WTC11 (cell line): Measurements from ENCODE around the gene MOB3B. TPM values are rescaled to one million over a fixed set of nuclear protein-coding genes. Genes with fewer than 3 reads are reported as not detected.

Experiments used
- ATAC-seq: fragments of 200-7000 bp; cut with Tn5 transposase; 2 replicates; pipeline ENCODE4 v1.10.0; 2021; ENCODE audit warnings: mild to moderate bottlenecking, moderate library complexity
- CTCF ChIA-PET: fragments of 300-600 bp; sonication (Branson Sonifier 250); formaldehyde crosslinking; loops from one replicate; lab custom pipeline; 2021; ENCODE audit warnings: antibody characterized with exemption; lab: Charles Lee
- POLR2A ChIA-PET: fragments of 350-600 bp; sonication (Branson Sonifier 250); formaldehyde crosslinking; loops from one replicate; lab custom pipeline; 2021; ENCODE audit warnings: antibody characterized with exemption; lab: Charles Lee
- DNase-seq: peaks from one replicate; pipeline ENCODE4 v3.0.0; 2021; ENCODE audit warnings: low spot score
- H3K27ac Mint-ChIP-seq: 2 replicates; pipeline ENCODE4 v1.8.0; 2021; ENCODE audit warnings: mixed read lengths
- H3K27me3 Mint-ChIP-seq: 2 replicates; pipeline ENCODE4 v1.8.0; 2021; ENCODE audit warnings: low read depth, mild to moderate bottlenecking, moderate library complexity, mixed read lengths
- H3K36me3 Mint-ChIP-seq: 2 replicates; pipeline ENCODE4 v1.8.0; 2021; ENCODE audit warnings: mixed read lengths
- H3K4me1 Mint-ChIP-seq: 2 replicates; pipeline ENCODE4 v1.8.0; 2022; ENCODE audit warnings: mixed read lengths
- H3K4me3 Mint-ChIP-seq: 2 replicates; pipeline ENCODE4 v1.8.0; 2021; ENCODE audit warnings: mild to moderate bottlenecking, moderate library complexity, mixed read lengths
- H3K9me3 Mint-ChIP-seq: 2 replicates; pipeline ENCODE4 v1.8.0; 2021; ENCODE audit warnings: mixed read lengths
- ATF1 ChIP-seq: sonication (generic); formaldehyde crosslinking; IDR thresholded peaks from 2 replicates; pipeline ENCODE4 v1.8.1; 2023; ENCODE audit warnings: mild to moderate bottlenecking, moderate library complexity, missing genetic modification reagents
- CBFB ChIP-seq: sonication (generic); formaldehyde crosslinking; IDR thresholded peaks from 2 replicates; pipeline ENCODE4 v1.8.1; 2022; ENCODE audit warnings: mild to moderate bottlenecking, low read depth, missing genetic modification reagents
- ETV6 ChIP-seq: sonication (generic); formaldehyde crosslinking; IDR thresholded peaks from 2 replicates; pipeline ENCODE4 v1.8.1; 2022; ENCODE audit warnings: mild to moderate bottlenecking, missing genetic modification reagents
- HMGA2 ChIP-seq: fragments of 250-450 bp; sonication (Bioruptor Pico); IDR thresholded peaks from 2 replicates; pipeline ENCODE4 v1.4.0; 2021; ENCODE audit warnings: mild to moderate bottlenecking, moderate library complexity
- NFATC4 ChIP-seq: fragments of 250-450 bp; sonication (Bioruptor Pico); IDR thresholded peaks from 2 replicates; pipeline ENCODE4 v1.9.0; 2021; ENCODE audit warnings: mild to moderate bottlenecking
- SMAD3 ChIP-seq: sonication (generic); formaldehyde crosslinking; IDR thresholded peaks from 2 replicates; pipeline ENCODE4 v1.8.0; 2022; ENCODE audit warnings: missing genetic modification reagents, mild to moderate bottlenecking, borderline replicate concordance
- SP1 ChIP-seq: sonication (generic); formaldehyde crosslinking; conservative IDR thresholded peaks from 2 replicates; pipeline ENCODE4 v1.8.1; 2022; ENCODE audit warnings: missing genetic modification reagents
- TEAD4 ChIP-seq: sonication (generic); formaldehyde crosslinking; IDR thresholded peaks from 2 replicates; pipeline ENCODE4 v1.8.0; 2022; ENCODE audit warnings: mild to moderate bottlenecking, missing genetic modification reagents
- ZNF396 ChIP-seq: fragments of 250-450 bp; sonication (Bioruptor Pico); IDR thresholded peaks from 2 replicates; pipeline ENCODE4 v1.8.0; 2021; ENCODE audit warnings: mild to moderate bottlenecking, moderate library complexity, borderline replicate concordance
- ZNF416 ChIP-seq: fragments of 250-450 bp; sonication (Bioruptor Pico); IDR thresholded peaks from 2 replicates; pipeline ENCODE4 v1.9.0; 2021; ENCODE audit warnings: mild to moderate bottlenecking, inconsistent platforms
- total RNA-seq: library from RNA; stranded (reverse); gene quantifications from 3 replicates; pipeline ENCODE4 v1.2.3, GENCODE V29; 2021
- TF ChIP-seq, protein P1 (sequence below): sonication (generic); formaldehyde crosslinking; IDR thresholded peaks from 2 replicates; pipeline ENCODE4 v1.8.0; 2023; ENCODE audit warnings: missing genetic modification reagents
- TF ChIP-seq, protein P2 (sequence below): sonication (generic); formaldehyde crosslinking; IDR thresholded peaks from 2 replicates; pipeline ENCODE4 v1.8.1; 2023; ENCODE audit warnings: mild to moderate bottlenecking, missing genetic modification reagents, moderate library complexity
- TF ChIP-seq, protein P3 (sequence below): sonication (generic); formaldehyde crosslinking; IDR thresholded peaks from 2 replicates; pipeline ENCODE4 v1.8.0; 2022; ENCODE audit warnings: mild to moderate bottlenecking, missing genetic modification reagents
- TF ChIP-seq, protein P4 (sequence below): sonication (generic); formaldehyde crosslinking; IDR thresholded peaks from 2 replicates; pipeline ENCODE4 v1.8.0; 2022; ENCODE audit warnings: missing genetic modification reagents
- TF ChIP-seq, protein P5 (sequence below): sonication (generic); formaldehyde crosslinking; IDR thresholded peaks from 2 replicates; pipeline ENCODE4 v1.8.1; 2022; ENCODE audit warnings: low read depth, mild to moderate bottlenecking, moderate library complexity, missing genetic modification reagents, borderline replicate concordance
- TF ChIP-seq, protein P6 (sequence below): sonication (generic); formaldehyde crosslinking; IDR thresholded peaks from 2 replicates; pipeline ENCODE4 v1.8.0; 2022; ENCODE audit warnings: mild to moderate bottlenecking, missing genetic modification reagents
- TF ChIP-seq, protein P7 (sequence below): fragments of 250-450 bp; sonication (Bioruptor Pico); conservative IDR thresholded peaks from 2 replicates; pipeline ENCODE4 v1.9.0; 2021; ENCODE audit warnings: mild to moderate bottlenecking
- TF ChIP-seq, protein P8 (sequence below): fragments of 250-450 bp; sonication (Bioruptor Pico); IDR thresholded peaks from 2 replicates; pipeline ENCODE4 v1.9.0; 2021; ENCODE audit warnings: mild to moderate bottlenecking

Gene MOB3B
- total RNA-seq, 1 experiment from 2014 or later, result 25.1 TPM

DNA sequence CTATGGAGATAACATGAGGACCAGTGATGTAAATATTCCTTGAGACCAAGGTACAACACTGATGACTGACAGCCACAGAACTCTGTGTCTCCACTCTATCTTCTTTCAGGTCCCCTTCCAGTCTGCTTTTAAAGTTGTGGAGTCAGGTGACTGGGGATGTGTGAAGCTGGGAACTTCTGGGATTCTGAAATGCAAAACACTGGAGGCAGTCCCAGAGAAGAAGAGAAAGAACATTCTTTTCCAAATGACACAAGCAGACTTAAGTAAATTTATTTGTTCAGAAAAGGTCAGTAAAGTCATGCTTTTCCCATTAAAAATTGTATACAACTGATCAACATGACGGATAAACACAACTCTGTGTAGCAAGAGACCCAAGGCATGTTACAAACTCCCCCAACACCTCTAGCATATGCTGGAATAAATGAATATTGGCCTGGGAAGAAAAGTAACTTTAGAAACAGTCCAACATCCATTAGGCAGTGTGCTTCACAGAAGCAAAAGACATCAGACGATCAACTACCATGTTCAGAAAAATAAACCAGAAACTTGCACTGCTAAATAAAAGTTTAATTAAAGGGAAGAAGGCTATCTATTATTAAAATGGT lies 98.0 kb downstream of the MOB3B start:
- ChIA-PET POLR2A (no interaction called here), CTCF (interaction anchor here (2.2 kb wide), 1 partner anchor 99 kb away, joined by 5 read pairs; no protein-coding TSS in a partner anchor)
- Mint-ChIP-seq H3K27me3 (no peaks in the 10 kb centered on the region), H3K9me3 (no peaks in the 10 kb centered on the region), H3K4me3 (no peak overlapping the region), H3K4me1 (peaks cover 86% of the 10 kb centered on the region), H3K27ac (peak overlapping the region; percentile 82), H3K36me3 (no peaks in the 10 kb centered on the region)
- no peak for TF ChIP-seq ATF1
- TF ChIP-seq, protein P1, sequence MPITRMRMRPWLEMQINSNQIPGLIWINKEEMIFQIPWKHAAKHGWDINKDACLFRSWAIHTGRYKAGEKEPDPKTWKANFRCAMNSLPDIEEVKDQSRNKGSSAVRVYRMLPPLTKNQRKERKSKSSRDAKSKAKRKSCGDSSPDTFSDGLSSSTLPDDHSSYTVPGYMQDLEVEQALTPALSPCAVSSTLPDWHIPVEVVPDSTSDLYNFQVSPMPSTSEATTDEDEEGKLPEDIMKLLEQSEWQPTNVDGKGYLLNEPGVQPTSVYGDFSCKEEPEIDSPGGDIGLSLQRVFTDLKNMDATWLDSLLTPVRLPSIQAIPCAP (CRISPR knock-in tag), result no peak
- TF ChIP-seq, protein P2, sequence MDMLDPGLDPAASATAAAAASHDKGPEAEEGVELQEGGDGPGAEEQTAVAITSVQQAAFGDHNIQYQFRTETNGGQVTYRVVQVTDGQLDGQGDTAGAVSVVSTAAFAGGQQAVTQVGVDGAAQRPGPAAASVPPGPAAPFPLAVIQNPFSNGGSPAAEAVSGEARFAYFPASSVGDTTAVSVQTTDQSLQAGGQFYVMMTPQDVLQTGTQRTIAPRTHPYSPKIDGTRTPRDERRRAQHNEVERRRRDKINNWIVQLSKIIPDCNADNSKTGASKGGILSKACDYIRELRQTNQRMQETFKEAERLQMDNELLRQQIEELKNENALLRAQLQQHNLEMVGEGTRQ (CRISPR knock-in tag), result peak; percentile 41; the same call in 1 of the 2 replicates
- TF ChIP-seq ZNF416 (CRISPR knock-in tag), result no peak
- TF ChIP-seq, protein P3, sequence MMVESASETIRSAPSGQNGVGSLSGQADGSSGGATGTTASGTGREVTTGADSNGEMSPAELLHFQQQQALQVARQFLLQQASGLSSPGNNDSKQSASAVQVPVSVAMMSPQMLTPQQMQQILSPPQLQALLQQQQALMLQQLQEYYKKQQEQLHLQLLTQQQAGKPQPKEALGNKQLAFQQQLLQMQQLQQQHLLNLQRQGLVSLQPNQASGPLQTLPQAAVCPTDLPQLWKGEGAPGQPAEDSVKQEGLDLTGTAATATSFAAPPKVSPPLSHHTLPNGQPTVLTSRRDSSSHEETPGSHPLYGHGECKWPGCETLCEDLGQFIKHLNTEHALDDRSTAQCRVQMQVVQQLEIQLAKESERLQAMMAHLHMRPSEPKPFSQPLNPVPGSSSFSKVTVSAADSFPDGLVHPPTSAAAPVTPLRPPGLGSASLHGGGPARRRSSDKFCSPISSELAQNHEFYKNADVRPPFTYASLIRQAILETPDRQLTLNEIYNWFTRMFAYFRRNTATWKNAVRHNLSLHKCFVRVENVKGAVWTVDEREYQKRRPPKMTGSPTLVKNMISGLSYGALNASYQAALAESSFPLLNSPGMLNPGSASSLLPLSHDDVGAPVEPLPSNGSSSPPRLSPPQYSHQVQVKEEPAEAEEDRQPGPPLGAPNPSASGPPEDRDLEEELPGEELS, result no peak
- TF ChIP-seq TEAD4 (CRISPR knock-in tag), result no peak
- DNase-seq (no peak), ATAC-seq (no peak)

DNA sequence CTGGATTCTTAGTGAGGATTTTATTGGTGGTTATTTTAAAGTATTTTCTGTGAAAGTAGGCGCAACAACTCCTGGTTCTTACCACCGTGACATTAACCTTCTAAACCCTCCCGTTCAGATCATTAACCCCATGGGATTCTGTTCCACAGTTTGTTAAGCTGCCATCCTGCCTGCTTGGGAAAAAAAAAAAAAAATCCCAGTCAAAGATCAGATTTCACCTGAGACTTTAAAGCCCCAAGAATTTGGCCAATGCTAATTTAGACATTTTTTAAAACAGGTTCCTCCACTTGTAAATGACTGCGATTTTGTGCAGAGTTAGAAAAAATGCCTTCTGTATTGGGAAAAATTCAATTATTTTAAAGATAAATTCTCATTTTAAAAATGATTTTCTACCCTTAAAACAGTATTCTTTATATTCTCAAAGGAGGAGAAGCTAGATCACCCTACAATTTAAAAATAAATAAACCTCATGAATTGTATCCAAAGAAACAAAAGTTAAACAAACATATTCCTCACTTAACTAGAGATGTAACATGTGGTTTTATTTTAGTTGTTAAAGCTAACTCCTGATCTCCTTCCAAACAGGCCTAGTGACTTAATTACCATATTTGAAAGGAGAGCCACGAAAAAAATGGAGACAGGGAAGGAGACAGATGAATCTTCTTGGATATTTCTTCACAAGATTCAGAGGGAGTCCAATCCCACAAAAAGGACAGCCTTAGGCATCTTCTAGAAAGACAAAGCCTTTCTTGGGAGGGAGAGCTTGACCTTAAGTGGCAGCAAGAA lies 98.7 kb downstream of the MOB3B start:
- Mint-ChIP-seq H3K9me3 (no peaks in the 10 kb centered on the region), H3K27ac (peak overlapping the region; percentile 82), H3K27me3 (no peaks in the 10 kb centered on the region), H3K4me1 (peaks cover 89% of the 10 kb centered on the region), H3K4me3 (no peak overlapping the region), H3K36me3 (no peaks in the 10 kb centered on the region)
- DNase-seq, result no peak
- CTCF ChIA-PET, result interaction anchor here (0.7 to 2.2 kb wide), 2 partner anchors 98 to 105 kb away, joined by 4 to 5 read pairs; no protein-coding TSS in a partner anchor
- ATAC-seq, result no peak; the same call in 1 of the 2 replicates
- POLR2A ChIA-PET, result interaction anchor here (0.7 kb wide), 1 partner anchor 9 kb away, joined by 4 read pairs; no protein-coding TSS in a partner anchor
- no peak for TF ChIP-seq SMAD3 (CRISPR knock-in tag)
- TF ChIP-seq, protein P4, sequence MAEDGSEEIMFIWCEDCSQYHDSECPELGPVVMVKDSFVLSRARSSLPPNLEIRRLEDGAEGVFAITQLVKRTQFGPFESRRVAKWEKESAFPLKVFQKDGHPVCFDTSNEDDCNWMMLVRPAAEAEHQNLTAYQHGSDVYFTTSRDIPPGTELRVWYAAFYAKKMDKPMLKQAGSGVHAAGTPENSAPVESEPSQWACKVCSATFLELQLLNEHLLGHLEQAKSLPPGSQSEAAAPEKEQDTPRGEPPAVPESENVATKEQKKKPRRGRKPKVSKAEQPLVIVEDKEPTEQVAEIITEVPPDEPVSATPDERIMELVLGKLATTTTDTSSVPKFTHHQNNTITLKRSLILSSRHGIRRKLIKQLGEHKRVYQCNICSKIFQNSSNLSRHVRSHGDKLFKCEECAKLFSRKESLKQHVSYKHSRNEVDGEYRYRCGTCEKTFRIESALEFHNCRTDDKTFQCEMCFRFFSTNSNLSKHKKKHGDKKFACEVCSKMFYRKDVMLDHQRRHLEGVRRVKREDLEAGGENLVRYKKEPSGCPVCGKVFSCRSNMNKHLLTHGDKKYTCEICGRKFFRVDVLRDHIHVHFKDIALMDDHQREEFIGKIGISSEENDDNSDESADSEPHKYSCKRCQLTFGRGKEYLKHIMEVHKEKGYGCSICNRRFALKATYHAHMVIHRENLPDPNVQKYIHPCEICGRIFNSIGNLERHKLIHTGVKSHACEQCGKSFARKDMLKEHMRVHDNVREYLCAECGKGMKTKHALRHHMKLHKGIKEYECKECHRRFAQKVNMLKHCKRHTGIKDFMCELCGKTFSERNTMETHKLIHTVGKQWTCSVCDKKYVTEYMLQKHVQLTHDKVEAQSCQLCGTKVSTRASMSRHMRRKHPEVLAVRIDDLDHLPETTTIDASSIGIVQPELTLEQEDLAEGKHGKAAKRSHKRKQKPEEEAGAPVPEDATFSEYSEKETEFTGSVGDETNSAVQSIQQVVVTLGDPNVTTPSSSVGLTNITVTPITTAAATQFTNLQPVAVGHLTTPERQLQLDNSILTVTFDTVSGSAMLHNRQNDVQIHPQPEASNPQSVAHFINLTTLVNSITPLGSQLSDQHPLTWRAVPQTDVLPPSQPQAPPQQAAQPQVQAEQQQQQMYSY (CRISPR knock-in tag), result peak; percentile 57

DNA sequence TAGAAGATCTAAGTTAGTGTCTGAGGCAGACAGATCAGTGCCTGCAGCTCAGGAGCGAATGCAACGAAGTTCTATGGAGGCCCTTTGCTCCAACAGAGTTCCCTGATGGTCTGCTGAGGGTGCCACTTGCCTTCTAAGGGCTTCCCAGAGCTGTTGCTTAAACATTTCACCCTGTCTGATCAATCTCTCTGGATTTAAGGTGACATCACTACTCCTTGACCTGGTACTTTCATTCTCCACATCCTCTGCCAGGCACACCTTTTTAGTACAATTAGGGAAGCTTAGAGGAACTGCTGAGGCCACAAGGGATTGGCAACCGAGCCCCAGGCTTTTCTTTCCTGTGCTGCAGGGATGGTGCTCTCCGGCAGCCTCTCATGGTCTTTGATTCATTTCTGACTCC lies 99.7 kb downstream of the MOB3B start:
- Mint-ChIP-seq H3K27me3 (no peaks in the 10 kb centered on the region), H3K36me3 (no peaks in the 10 kb centered on the region), H3K4me3 (no peak overlapping the region), H3K27ac (peak overlapping the region; percentile 62), H3K4me1 (peaks cover 87% of the 10 kb centered on the region), H3K9me3 (no peaks in the 10 kb centered on the region)
- ATAC-seq, result no peak
- no peak for DNase-seq
- ChIA-PET POLR2A (no interaction called here), CTCF (interaction anchor here (2.2 kb wide), 1 partner anchor 97 kb away, joined by 5 read pairs; no protein-coding TSS in a partner anchor)
- TF ChIP-seq SP1, result no peak
- TF ChIP-seq HMGA2, result no peak
- TF ChIP-seq, protein P5, sequence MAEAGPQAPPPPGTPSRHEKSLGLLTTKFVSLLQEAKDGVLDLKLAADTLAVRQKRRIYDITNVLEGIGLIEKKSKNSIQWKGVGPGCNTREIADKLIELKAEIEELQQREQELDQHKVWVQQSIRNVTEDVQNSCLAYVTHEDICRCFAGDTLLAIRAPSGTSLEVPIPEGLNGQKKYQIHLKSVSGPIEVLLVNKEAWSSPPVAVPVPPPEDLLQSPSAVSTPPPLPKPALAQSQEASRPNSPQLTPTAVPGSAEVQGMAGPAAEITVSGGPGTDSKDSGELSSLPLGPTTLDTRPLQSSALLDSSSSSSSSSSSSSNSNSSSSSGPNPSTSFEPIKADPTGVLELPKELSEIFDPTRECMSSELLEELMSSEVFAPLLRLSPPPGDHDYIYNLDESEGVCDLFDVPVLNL (CRISPR knock-in tag), result no peak
- no peak for TF ChIP-seq TEAD4 (CRISPR knock-in tag)
- TF ChIP-seq, protein P6, sequence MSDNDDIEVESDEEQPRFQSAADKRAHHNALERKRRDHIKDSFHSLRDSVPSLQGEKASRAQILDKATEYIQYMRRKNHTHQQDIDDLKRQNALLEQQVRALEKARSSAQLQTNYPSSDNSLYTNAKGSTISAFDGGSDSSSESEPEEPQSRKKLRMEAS, result no peak
- TF ChIP-seq ETV6, result no peak
- TF ChIP-seq, protein P7, sequence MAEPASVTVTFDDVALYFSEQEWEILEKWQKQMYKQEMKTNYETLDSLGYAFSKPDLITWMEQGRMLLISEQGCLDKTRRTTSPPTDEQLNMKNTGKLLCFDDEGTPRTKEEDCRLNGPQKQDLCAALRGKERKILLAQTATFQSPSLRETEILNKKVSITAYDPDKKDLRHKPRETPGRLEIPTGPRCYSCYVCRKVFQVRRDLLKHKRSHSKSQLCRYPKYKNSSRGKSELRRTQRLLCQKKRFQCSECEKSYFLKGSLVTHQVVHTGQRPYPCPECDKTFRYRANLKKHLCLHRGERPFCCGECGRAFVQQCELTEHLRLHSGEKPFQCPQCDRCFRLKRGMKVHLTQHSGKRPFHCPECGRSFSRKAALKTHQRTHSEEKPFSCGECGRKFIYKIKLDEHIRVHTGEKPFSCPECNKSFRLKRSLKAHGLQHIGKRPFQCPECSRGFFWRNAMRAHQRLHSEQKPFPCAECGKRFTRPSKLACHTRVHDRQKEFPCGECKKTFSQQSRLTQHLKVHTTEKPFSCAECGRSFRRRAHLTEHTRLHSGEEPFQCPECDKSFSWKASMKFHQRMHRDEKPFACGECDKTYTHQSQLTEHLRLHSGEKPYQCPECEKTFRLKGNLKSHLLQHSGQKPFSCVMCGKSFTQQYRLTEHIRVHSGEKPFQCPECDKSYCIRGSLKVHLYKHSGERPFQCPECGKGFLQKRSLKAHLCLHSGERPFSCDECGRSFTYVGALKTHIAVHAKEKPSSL (CRISPR knock-in tag), result no peak
- TF ChIP-seq ZNF396 (CRISPR knock-in tag), result no peak
- no peak for TF ChIP-seq ZNF416 (CRISPR knock-in tag)
- TF ChIP-seq, protein P8, sequence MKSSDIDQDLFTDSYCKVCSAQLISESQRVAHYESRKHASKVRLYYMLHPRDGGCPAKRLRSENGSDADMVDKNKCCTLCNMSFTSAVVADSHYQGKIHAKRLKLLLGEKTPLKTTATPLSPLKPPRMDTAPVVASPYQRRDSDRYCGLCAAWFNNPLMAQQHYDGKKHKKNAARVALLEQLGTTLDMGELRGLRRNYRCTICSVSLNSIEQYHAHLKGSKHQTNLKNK (CRISPR knock-in tag), result no peak
- no peak for TF ChIP-seq CBFB (CRISPR knock-in tag)
- TF ChIP-seq NFATC4, result no peak
